Osteocyte (in vitro differentiated cells): ENCODE results near the gene SVBP. TPM values are rescaled to one million over a fixed set of nuclear protein-coding genes. Genes with fewer than 3 reads are reported as not detected.

Experiments used
- DNase-seq: peaks from one replicate; pipeline ENCODE4 v3.0.0; 2021; ENCODE audit warnings: mixed read lengths; ENCODE audit not compliant: unreplicated experiment; ENCODE audit errors: extremely low spot score
- H3K27ac Mint-ChIP-seq: one replicate; pipeline ENCODE4 v1.8.0; 2021; ENCODE audit warnings: mild to moderate bottlenecking, mixed read lengths; ENCODE audit not compliant: unreplicated experiment
- H3K27me3 Mint-ChIP-seq: one replicate; pipeline ENCODE4 v1.8.0; 2021; ENCODE audit warnings: mixed read lengths; ENCODE audit not compliant: unreplicated experiment
- H3K36me3 Mint-ChIP-seq: one replicate; pipeline ENCODE4 v1.8.0; 2021; ENCODE audit warnings: mixed read lengths; ENCODE audit not compliant: unreplicated experiment
- H3K4me1 Mint-ChIP-seq: one replicate; pipeline ENCODE4 v1.8.0; 2021; ENCODE audit warnings: mixed read lengths; ENCODE audit not compliant: unreplicated experiment
- H3K4me3 Mint-ChIP-seq: one replicate; pipeline ENCODE4 v1.8.0; 2021; ENCODE audit warnings: mild to moderate bottlenecking, moderate library complexity, mixed read lengths; ENCODE audit not compliant: unreplicated experiment
- H3K9me3 Mint-ChIP-seq: one replicate; pipeline ENCODE4 v1.8.0; 2021; ENCODE audit warnings: mixed read lengths; ENCODE audit not compliant: unreplicated experiment
- total RNA-seq: library from RNA; stranded (reverse); gene quantifications from 2 replicates; pipeline ENCODE4 v1.2.1, GENCODE V29; 2021
- TF ChIP-seq, protein P1 (sequence below): fragments of 200-600 bp; sonication (generic); IDR thresholded peaks from 2 replicates; pipeline ENCODE4 v1.5.0; 2021; ENCODE audit warnings: antibody characterized with exemption, mild to moderate bottlenecking, moderate library complexity

SVBP gene
- total RNA-seq, 1 donor from 2014 or later: 36.8 TPM

DNA sequence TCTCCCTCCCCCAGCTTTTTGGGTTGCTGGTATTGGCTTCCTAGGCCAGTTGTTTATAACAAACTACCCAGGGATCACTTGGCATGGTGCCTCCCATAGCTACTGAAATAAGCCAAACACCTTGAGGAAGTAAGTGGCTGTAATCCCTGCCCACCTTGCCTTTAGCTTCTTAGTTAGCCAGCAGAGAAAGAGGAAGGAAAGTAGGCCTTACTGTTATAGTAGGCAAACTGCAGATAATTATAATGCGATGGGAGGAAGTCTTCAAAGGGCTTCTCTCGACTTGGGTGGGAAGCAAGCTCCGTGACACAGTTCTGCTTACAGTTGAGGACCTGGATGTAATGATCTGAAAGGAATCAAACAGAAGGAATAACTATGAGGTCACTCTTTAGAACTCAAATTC lies 58.6 kb downstream of the SVBP start:
- Mint-ChIP-seq H3K36me3 (peaks cover 45% of the 10 kb centered on the region), H3K27me3 (no peaks in the 10 kb centered on the region), H3K4me1 (peaks cover 11% of the 10 kb centered on the region), H3K4me3 (no peak overlapping the region), H3K9me3 (no peaks in the 10 kb centered on the region), H3K27ac (no peak overlapping the region)
- TF ChIP-seq, protein P1, sequence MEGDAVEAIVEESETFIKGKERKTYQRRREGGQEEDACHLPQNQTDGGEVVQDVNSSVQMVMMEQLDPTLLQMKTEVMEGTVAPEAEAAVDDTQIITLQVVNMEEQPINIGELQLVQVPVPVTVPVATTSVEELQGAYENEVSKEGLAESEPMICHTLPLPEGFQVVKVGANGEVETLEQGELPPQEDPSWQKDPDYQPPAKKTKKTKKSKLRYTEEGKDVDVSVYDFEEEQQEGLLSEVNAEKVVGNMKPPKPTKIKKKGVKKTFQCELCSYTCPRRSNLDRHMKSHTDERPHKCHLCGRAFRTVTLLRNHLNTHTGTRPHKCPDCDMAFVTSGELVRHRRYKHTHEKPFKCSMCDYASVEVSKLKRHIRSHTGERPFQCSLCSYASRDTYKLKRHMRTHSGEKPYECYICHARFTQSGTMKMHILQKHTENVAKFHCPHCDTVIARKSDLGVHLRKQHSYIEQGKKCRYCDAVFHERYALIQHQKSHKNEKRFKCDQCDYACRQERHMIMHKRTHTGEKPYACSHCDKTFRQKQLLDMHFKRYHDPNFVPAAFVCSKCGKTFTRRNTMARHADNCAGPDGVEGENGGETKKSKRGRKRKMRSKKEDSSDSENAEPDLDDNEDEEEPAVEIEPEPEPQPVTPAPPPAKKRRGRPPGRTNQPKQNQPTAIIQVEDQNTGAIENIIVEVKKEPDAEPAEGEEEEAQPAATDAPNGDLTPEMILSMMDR: no peak
- no peak for DNase-seq

DNA sequence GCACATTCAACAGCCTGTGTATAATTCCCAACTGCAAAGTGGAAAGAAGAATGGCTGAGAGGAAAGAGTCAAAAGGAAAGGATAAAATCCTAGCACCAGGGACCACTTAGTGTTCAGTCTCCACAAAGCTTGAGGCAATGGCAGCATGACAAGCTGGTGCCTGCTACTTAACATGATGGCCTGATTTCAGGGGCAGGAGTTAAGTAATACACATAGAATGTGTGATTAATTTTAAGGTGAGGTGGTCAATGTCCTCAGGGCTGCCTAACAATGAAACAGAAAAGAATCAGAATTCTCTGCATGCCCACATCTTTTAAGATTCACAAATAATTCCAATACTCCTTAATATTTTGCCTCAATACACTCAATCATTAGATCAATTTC lies 59.3 kb downstream of the SVBP start:
- no peak for DNase-seq
- Mint-ChIP-seq H3K4me1 (peaks cover 10% of the 10 kb centered on the region), H3K27ac (peak overlapping the region; percentile 50), H3K36me3 (peaks cover 47% of the 10 kb centered on the region), H3K4me3 (no peak overlapping the region), H3K9me3 (no peaks in the 10 kb centered on the region), H3K27me3 (no peaks in the 10 kb centered on the region)
- TF ChIP-seq, protein P1: no peak

Other genes starting within 250 kb of the SVBP start
- gene PPIH, start 159.0 kb downstream of the SVBP start, total RNA-seq: 26.7 and 30.2 TPM in 2 replicates
- 529 and 538 TPM in 2 replicates for gene YBX1, start 135.0 kb downstream of the SVBP start, total RNA-seq
- not detected in 2 replicates for gene CLDN19, start 77.2 kb downstream of the SVBP start, total RNA-seq
- 210 and 221 TPM in 2 replicates for gene P3H1, start 50.4 kb downstream of the SVBP start, total RNA-seq
- 5.3 and 5.6 TPM in 2 replicates for gene C1orf50, start 50.1 kb downstream of the SVBP start, total RNA-seq
- 0.21 and 0.67 TPM in 2 replicates for gene TMEM269, start 32.4 kb downstream of the SVBP start, total RNA-seq
- 13.2 and 13.8 TPM in 2 replicates for gene ERMAP, start 275 bp downstream of the SVBP start, total RNA-seq
- gene ZNF691, start 29.2 kb upstream of the SVBP start, total RNA-seq: 8.7 and 10.7 TPM in 2 replicates
- gene SLC2A1, start 141.5 kb upstream of the SVBP start, total RNA-seq: 200 and 236 TPM in 2 replicates